Esophagus squamous epithelium (tissue), 4 donors: ENCODE results near the gene MAOA.

Source experiments
- POLR2A ChIP-seq, 4 donors: fragments of 450-650 bp; IDR thresholded peaks; one replicate each; pipeline ENCODE4 v1.6.1; 2017; ENCODE audit warnings: antibody characterized with exemption in 4 of 4, mild to moderate bottlenecking in 4 of 4, moderate library complexity in 3 of 4
- TF ChIP-seq, protein P1 (sequence below), 6 experiments: fragments of 450-650 bp in 4 of 6; fragments of 200-600 bp in 2 of 6; sonication (generic) in 2 of 6; IDR thresholded peaks; one replicate each; pipeline ENCODE4 v1.5.1; 2016 to 2019; ENCODE audit warnings: antibody characterized with exemption in 6 of 6, mild to moderate bottlenecking in 4 of 6, moderate library complexity in 4 of 6

DNA sequence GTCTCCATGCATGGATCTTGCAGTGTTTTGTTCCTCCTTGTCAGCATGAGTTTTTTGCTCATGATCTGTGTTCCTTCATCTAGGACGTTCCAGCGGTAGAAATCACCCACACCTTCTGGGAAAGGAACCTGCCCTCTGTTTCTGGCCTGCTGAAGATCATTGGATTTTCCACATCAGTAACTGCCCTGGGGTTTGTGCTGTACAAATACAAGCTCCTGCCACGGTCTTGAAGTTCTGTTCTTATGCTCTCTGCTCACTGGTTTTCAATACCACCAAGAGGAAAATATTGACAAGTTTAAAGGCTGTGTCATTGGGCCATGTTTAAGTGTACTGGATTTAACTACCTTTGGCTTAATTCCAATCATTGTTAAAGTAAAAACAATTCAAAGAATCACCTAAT is 88.2 kb downstream of the MAOA start:
- TF ChIP-seq, protein P1, sequence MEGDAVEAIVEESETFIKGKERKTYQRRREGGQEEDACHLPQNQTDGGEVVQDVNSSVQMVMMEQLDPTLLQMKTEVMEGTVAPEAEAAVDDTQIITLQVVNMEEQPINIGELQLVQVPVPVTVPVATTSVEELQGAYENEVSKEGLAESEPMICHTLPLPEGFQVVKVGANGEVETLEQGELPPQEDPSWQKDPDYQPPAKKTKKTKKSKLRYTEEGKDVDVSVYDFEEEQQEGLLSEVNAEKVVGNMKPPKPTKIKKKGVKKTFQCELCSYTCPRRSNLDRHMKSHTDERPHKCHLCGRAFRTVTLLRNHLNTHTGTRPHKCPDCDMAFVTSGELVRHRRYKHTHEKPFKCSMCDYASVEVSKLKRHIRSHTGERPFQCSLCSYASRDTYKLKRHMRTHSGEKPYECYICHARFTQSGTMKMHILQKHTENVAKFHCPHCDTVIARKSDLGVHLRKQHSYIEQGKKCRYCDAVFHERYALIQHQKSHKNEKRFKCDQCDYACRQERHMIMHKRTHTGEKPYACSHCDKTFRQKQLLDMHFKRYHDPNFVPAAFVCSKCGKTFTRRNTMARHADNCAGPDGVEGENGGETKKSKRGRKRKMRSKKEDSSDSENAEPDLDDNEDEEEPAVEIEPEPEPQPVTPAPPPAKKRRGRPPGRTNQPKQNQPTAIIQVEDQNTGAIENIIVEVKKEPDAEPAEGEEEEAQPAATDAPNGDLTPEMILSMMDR (IDR thresholded peaks at IDR 0.05): no peak
- TF ChIP-seq POLR2A (IDR thresholded peaks at IDR 0.05): no peak
